ENCODE results near the gene TECPR1. TPM values are rescaled to one million over a fixed set of nuclear protein-coding genes. Genes with fewer than 3 reads are reported as not detected.

Gene TECPR1
- total RNA-seq, 1 donor from 2014 or later, result 44.0 TPM

DNA sequence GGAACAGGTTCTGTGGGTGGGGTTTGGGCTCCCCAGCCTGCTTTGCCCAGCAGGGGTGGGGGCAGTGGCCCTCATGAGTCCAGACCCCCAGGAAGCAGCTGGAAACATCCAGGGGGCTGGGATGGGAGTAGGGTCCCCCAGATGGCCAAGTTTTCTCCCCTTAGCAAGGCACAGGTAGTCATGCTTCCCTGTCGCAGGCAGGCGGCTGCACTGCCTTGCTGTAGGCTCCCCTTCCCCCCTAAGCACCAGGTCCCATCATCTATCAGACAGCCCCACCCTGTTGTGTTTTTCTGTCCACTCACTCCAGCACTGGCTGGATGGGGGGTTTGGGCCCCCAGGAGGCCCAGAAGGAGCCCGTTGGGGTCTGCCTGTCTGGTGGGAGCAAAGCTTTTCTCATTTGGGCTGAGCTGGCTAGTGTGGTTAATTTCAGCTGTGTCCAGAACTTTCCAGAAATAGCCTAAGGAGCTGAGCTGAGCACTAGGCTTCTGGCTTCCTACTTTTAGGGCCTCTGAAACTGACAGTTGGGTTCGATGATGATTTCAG, 37.4 kb upstream of the TECPR1 start:
- Histone ChIP-seq H3K36me3 (ENCODE audit: control insufficient read depth, insufficient read depth, low read length) (no peaks in the 10 kb centered on the region), H3K4me3 (ENCODE audit: low read depth, low read length) (no peak overlapping the region), H3K27me3 (ENCODE audit: control insufficient read depth, insufficient read depth, low read length) (no peaks in the 10 kb centered on the region)
- TF ChIP-seq, protein P1, sequence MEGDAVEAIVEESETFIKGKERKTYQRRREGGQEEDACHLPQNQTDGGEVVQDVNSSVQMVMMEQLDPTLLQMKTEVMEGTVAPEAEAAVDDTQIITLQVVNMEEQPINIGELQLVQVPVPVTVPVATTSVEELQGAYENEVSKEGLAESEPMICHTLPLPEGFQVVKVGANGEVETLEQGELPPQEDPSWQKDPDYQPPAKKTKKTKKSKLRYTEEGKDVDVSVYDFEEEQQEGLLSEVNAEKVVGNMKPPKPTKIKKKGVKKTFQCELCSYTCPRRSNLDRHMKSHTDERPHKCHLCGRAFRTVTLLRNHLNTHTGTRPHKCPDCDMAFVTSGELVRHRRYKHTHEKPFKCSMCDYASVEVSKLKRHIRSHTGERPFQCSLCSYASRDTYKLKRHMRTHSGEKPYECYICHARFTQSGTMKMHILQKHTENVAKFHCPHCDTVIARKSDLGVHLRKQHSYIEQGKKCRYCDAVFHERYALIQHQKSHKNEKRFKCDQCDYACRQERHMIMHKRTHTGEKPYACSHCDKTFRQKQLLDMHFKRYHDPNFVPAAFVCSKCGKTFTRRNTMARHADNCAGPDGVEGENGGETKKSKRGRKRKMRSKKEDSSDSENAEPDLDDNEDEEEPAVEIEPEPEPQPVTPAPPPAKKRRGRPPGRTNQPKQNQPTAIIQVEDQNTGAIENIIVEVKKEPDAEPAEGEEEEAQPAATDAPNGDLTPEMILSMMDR (IDR thresholded peaks at IDR 0.05; ENCODE audit: insufficient read depth, low read length, poor library complexity, severe bottlenecking), result no peak
- DNase-seq (ENCODE audit: low read depth), result no peak

- TF ChIP-seq, protein P1 (IDR thresholded peaks at IDR 0.05; ENCODE audit: insufficient read depth, low read length, poor library complexity, severe bottlenecking), result no peak
- no peak for DNase-seq (ENCODE audit: low read depth)
- Histone ChIP-seq H3K36me3 (ENCODE audit: control insufficient read depth, insufficient read depth, low read length) (peaks cover 1% of the 10 kb centered on the region), H3K4me3 (ENCODE audit: low read depth, low read length) (no peak overlapping the region), H3K27me3 (ENCODE audit: control insufficient read depth, insufficient read depth, low read length) (no peaks in the 10 kb centered on the region)
Observed at GRCh38 chr7:98288064-98288823, 36.2 kb upstream of the TECPR1 start.

GRCh38 chr7:98287486-98287959, 35.5 kb upstream of the TECPR1 start:
- Histone ChIP-seq H3K27me3 (ENCODE audit: control insufficient read depth, insufficient read depth, low read length) (no peaks in the 10 kb centered on the region), H3K4me3 (ENCODE audit: low read depth, low read length) (no peak overlapping the region), H3K36me3 (ENCODE audit: control insufficient read depth, insufficient read depth, low read length) (peaks cover 1% of the 10 kb centered on the region)
- DNase-seq (ENCODE audit: low read depth), result no peak
- TF ChIP-seq, protein P1 (IDR thresholded peaks at IDR 0.05; ENCODE audit: insufficient read depth, low read length, poor library complexity, severe bottlenecking), result no peak

GRCh38 chr7:98286701-98287485, 34.9 kb upstream of the TECPR1 start:
- no peak overlapping the region for H3K4me3 ChIP-seq (ENCODE audit: low read depth, low read length)
- DNase-seq (ENCODE audit: low read depth), result no peak
- H3K36me3 ChIP-seq (ENCODE audit: control insufficient read depth, insufficient read depth, low read length), result peaks cover 1% of the 10 kb centered on the region
- H3K27me3 ChIP-seq (ENCODE audit: control insufficient read depth, insufficient read depth, low read length), result no peaks in the 10 kb centered on the region
- TF ChIP-seq, protein P1 (IDR thresholded peaks at IDR 0.05; ENCODE audit: insufficient read depth, low read length, poor library complexity, severe bottlenecking), result no peak

GRCh38 chr7:98286093-98286539, 34.1 kb upstream of the TECPR1 start:
- no peak overlapping the region for H3K4me3 ChIP-seq (ENCODE audit: low read depth, low read length)
- H3K36me3 ChIP-seq (ENCODE audit: control insufficient read depth, insufficient read depth, low read length), result peaks cover 1% of the 10 kb centered on the region
- TF ChIP-seq, protein P1 (IDR thresholded peaks at IDR 0.05; ENCODE audit: insufficient read depth, low read length, poor library complexity, severe bottlenecking), result no peak
- no peak for DNase-seq (ENCODE audit: low read depth)
- no peaks in the 10 kb centered on the region for H3K27me3 ChIP-seq (ENCODE audit: control insufficient read depth, insufficient read depth, low read length)
